Measurements from ENCODE around the gene TEKTIP1. TPM values are rescaled to one million over a fixed set of nuclear protein-coding genes. Genes with fewer than 3 reads are reported as not detected.

Gene TEKTIP1
- total and polyA plus RNA-seq, 9 of the 15 experiments (the other 6 are each of a cell fraction or from before 2014, with no cell fraction given), result 0.66 TPM; not detected in 8

GRCh38 chr19:3538258-3538929, 580 bp upstream of the TEKTIP1 start (continued):
- TF ChIP-seq UBTF (IDR thresholded peaks at IDR 0.05; ENCODE audit: borderline replicate concordance in 1 of 2, low read depth in 2 of 2, low read length in 2 of 2), result no peak
- TF ChIP-seq SMARCA5 (IDR thresholded peaks at IDR 0.05), result no peak
- no peak for TF ChIP-seq VEZF1 (CRISPR knock-in tag; IDR thresholded peaks at IDR 0.05)
- no peak for TF ChIP-seq HES1 (IDR thresholded peaks at IDR 0.05; ENCODE audit: low read depth)
- 0 out of 6 replicates have a peak, but pooled peaks of 2 of the 3 experiments have one; percentile 21 to 23 for TF ChIP-seq CTCF (IDR thresholded peaks at IDR 0.05 in 2 of 3, conservative IDR thresholded peaks at IDR 0.05 in 1 of 3; ENCODE audit: insufficient read depth in 2 of 3, low read depth in 1 of 3, low read length in 3 of 3)
- TF ChIP-seq MCM5 (IDR thresholded peaks at IDR 0.05; ENCODE audit: low read depth), result no peak
- TF ChIP-seq HNRNPLL (IDR thresholded peaks at IDR 0.05; ENCODE audit: low read depth, low read length, poor library complexity, severe bottlenecking), result no peak
- 0 out of 2 replicates have a peak, but pooled peaks have one; percentile 14 for TF ChIP-seq XRCC5 (IDR thresholded peaks at IDR 0.05; ENCODE audit: low read depth, low read length)
- TF ChIP-seq TAF7 (tag; IDR thresholded peaks at IDR 0.05), result no peak
- no peak for TF ChIP-seq TBL1XR1 (IDR thresholded peaks at IDR 0.05; ENCODE audit: low read length in 2 of 2)
- TF ChIP-seq CUX1 (CRISPR knock-in tag; IDR thresholded peaks at IDR 0.05), result no peak
- TF ChIP-seq NCOA6 (IDR thresholded peaks at IDR 0.05), result no peak

Measured in K562 (cell line).